OCI-LY7 (cell line): ENCODE results near the gene ATP6V0A1.

Experiments used
- EZH2phosphoT487 ChIP-seq: fragments of 200-600 bp; sonication (generic); IDR thresholded peaks from 2 replicates; pipeline ENCODE4 v1.6.1; 2018; ENCODE audit warnings: low read depth, borderline replicate concordance, mild to moderate bottlenecking, mixed run types, antibody characterized with exemption, low read length, moderate library complexity, mixed read lengths
- TF ChIP-seq, protein P1 (sequence below): fragments of 200-600 bp; sonication (generic); conservative IDR thresholded peaks from 2 replicates; pipeline ENCODE4 v1.5.1; 2014; ENCODE audit warnings: mild to moderate bottlenecking, antibody characterized with exemption, low read length, moderate library complexity, mixed read lengths

DNA sequence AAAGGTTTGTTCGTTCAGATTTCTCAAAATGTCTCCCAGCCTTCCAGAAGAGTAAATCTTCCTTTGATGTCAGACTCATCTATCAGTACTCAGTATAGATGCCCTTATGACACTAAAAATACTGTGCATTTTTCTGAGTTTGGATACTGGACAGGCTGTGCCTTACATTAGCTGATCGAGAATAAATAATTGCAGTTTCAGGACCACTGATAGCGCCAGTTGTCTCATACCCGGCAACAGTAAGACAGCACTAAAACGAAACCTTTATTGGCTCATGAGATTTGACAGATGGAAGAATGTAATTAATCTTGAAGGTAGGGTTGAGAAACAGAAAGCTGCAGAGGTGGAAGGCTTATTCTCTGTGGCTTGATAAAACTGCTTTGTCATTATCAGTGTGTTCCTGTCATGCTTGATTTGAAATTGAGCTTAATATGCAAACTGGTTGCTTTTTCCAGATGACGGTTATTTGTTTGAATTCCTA is 1.2 kb downstream of the ATP6V0A1 start:
- TF ChIP-seq, protein P1, sequence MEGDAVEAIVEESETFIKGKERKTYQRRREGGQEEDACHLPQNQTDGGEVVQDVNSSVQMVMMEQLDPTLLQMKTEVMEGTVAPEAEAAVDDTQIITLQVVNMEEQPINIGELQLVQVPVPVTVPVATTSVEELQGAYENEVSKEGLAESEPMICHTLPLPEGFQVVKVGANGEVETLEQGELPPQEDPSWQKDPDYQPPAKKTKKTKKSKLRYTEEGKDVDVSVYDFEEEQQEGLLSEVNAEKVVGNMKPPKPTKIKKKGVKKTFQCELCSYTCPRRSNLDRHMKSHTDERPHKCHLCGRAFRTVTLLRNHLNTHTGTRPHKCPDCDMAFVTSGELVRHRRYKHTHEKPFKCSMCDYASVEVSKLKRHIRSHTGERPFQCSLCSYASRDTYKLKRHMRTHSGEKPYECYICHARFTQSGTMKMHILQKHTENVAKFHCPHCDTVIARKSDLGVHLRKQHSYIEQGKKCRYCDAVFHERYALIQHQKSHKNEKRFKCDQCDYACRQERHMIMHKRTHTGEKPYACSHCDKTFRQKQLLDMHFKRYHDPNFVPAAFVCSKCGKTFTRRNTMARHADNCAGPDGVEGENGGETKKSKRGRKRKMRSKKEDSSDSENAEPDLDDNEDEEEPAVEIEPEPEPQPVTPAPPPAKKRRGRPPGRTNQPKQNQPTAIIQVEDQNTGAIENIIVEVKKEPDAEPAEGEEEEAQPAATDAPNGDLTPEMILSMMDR = no peak
- TF ChIP-seq EZH2phosphoT487 = no peak
